Measurements from ENCODE around the gene DCP2.

DNA sequence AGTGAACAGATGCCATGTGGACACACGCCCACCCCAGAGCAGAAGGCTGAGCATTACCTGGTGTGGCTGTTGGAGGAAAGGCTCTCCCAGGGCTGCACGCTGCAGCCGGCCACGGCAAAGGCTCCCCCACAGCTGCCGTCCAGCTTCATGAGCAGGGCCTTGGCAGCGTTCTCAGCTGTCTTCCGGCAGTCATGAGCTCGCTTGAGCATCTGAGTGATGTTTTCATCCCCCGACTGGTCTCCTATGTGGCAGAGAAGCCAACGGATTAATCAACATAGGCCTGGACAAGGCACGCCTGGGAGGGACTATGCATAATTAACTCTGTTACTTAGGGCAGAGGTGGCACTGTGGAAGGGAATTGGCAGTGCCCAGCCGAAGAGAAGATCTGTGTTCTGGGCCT, 87.3 kb downstream of the DCP2 start:
- TF ChIP-seq, protein P1, sequence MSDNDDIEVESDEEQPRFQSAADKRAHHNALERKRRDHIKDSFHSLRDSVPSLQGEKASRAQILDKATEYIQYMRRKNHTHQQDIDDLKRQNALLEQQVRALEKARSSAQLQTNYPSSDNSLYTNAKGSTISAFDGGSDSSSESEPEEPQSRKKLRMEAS (CRISPR knock-in tag; IDR thresholded peaks at IDR 0.05), result no peak
- no peak for TF ChIP-seq NFE2L1 (CRISPR knock-in tag; IDR thresholded peaks at IDR 0.05)
- TF ChIP-seq NR2C2 (CRISPR knock-in tag; IDR thresholded peaks at IDR 0.05), result no peak
- no peak for TF ChIP-seq TCF7 (CRISPR knock-in tag; IDR thresholded peaks at IDR 0.05; ENCODE audit: low read depth)
- TF ChIP-seq, protein P2, sequence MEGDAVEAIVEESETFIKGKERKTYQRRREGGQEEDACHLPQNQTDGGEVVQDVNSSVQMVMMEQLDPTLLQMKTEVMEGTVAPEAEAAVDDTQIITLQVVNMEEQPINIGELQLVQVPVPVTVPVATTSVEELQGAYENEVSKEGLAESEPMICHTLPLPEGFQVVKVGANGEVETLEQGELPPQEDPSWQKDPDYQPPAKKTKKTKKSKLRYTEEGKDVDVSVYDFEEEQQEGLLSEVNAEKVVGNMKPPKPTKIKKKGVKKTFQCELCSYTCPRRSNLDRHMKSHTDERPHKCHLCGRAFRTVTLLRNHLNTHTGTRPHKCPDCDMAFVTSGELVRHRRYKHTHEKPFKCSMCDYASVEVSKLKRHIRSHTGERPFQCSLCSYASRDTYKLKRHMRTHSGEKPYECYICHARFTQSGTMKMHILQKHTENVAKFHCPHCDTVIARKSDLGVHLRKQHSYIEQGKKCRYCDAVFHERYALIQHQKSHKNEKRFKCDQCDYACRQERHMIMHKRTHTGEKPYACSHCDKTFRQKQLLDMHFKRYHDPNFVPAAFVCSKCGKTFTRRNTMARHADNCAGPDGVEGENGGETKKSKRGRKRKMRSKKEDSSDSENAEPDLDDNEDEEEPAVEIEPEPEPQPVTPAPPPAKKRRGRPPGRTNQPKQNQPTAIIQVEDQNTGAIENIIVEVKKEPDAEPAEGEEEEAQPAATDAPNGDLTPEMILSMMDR (IDR thresholded peaks at IDR 0.05), result no peak
- no peak for TF ChIP-seq NFYB (CRISPR knock-in tag; conservative IDR thresholded peaks at IDR 0.05; ENCODE audit: low read depth)
- TF ChIP-seq ZNF317 (CRISPR knock-in tag; IDR thresholded peaks at IDR 0.05; ENCODE audit: borderline replicate concordance, low read depth), result no peak
- TF ChIP-seq ZNF121 (CRISPR knock-in tag; IDR thresholded peaks at IDR 0.05), result no peak
- TF ChIP-seq, protein P3, sequence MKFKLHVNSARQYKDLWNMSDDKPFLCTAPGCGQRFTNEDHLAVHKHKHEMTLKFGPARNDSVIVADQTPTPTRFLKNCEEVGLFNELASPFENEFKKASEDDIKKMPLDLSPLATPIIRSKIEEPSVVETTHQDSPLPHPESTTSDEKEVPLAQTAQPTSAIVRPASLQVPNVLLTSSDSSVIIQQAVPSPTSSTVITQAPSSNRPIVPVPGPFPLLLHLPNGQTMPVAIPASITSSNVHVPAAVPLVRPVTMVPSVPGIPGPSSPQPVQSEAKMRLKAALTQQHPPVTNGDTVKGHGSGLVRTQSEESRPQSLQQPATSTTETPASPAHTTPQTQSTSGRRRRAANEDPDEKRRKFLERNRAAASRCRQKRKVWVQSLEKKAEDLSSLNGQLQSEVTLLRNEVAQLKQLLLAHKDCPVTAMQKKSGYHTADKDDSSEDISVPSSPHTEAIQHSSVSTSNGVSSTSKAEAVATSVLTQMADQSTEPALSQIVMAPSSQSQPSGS (CRISPR knock-in tag; IDR thresholded peaks at IDR 0.05; ENCODE audit: borderline replicate concordance, low read depth), result no peak
- no peak for TF ChIP-seq SMAD4 (CRISPR knock-in tag; IDR thresholded peaks at IDR 0.05)
- TF ChIP-seq, protein P4, sequence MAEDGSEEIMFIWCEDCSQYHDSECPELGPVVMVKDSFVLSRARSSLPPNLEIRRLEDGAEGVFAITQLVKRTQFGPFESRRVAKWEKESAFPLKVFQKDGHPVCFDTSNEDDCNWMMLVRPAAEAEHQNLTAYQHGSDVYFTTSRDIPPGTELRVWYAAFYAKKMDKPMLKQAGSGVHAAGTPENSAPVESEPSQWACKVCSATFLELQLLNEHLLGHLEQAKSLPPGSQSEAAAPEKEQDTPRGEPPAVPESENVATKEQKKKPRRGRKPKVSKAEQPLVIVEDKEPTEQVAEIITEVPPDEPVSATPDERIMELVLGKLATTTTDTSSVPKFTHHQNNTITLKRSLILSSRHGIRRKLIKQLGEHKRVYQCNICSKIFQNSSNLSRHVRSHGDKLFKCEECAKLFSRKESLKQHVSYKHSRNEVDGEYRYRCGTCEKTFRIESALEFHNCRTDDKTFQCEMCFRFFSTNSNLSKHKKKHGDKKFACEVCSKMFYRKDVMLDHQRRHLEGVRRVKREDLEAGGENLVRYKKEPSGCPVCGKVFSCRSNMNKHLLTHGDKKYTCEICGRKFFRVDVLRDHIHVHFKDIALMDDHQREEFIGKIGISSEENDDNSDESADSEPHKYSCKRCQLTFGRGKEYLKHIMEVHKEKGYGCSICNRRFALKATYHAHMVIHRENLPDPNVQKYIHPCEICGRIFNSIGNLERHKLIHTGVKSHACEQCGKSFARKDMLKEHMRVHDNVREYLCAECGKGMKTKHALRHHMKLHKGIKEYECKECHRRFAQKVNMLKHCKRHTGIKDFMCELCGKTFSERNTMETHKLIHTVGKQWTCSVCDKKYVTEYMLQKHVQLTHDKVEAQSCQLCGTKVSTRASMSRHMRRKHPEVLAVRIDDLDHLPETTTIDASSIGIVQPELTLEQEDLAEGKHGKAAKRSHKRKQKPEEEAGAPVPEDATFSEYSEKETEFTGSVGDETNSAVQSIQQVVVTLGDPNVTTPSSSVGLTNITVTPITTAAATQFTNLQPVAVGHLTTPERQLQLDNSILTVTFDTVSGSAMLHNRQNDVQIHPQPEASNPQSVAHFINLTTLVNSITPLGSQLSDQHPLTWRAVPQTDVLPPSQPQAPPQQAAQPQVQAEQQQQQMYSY (CRISPR knock-in tag; IDR thresholded peaks at IDR 0.05), result no peak
- TF ChIP-seq, protein P5, sequence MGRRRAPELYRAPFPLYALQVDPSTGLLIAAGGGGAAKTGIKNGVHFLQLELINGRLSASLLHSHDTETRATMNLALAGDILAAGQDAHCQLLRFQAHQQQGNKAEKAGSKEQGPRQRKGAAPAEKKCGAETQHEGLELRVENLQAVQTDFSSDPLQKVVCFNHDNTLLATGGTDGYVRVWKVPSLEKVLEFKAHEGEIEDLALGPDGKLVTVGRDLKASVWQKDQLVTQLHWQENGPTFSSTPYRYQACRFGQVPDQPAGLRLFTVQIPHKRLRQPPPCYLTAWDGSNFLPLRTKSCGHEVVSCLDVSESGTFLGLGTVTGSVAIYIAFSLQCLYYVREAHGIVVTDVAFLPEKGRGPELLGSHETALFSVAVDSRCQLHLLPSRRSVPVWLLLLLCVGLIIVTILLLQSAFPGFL (CRISPR knock-in tag; IDR thresholded peaks at IDR 0.05; ENCODE audit: borderline replicate concordance), result no peak
- TF ChIP-seq ESRRA (CRISPR knock-in tag; IDR thresholded peaks at IDR 0.05; ENCODE audit: borderline replicate concordance), result no peak

All from WTC11 (cell line).